HepG2 (cell line): Measurements from ENCODE around the gene SEPTIN10. TPM values are rescaled to one million over a fixed set of nuclear protein-coding genes. Genes with fewer than 3 reads are reported as not detected.
A peak's percentile ranks its signal among the peaks of the same experiment; 100 is the strongest.

Experiments
- ATAC-seq: fragments of 200-7000 bp; cut with Tn5 transposase; 3 replicates; pipeline ENCODE4 v1.9.1; 2020; ENCODE audit warnings: mild to moderate bottlenecking, moderate library complexity
- BruUV-seq: library from RNA; stranded (reverse); fragments of 400-500 nt; replicated peaks from 2 replicates; lab custom pipeline; 2021; lab: Mats Ljungman, UMichigan
- CTCF ChIA-PET: fragments of 300-600 bp; formaldehyde crosslinking; extraction: SDS; loops from one replicate; lab custom pipeline; 2021; ENCODE audit warnings: low total read pairs, inconsistent platforms, low intra/inter-chr PET ratio; lab: Yijun Ruan, JAX
- POLR2A ChIA-PET: fragments of 350-600 bp; sonication (Branson Sonifier 250); formaldehyde crosslinking; loops from one replicate; lab custom pipeline; 2020; ENCODE audit warnings: antibody characterized with exemption, inconsistent platforms; lab: Yijun Ruan, JAX
- DNase-seq: peaks from one replicate; pipeline ENCODE4 v3.0.0-alpha.2; 2015; ENCODE audit warnings: low spot score
- FAIRE-seq: peaks from 3 replicates; lab custom pipeline; 2011; peaks lifted over from hg19 to GRCh38; lab: Jason Lieb, UNC
- H2AFZ ChIP-seq: one replicate; pipeline ENCODE4 v1.6.1; 2011; ENCODE audit warnings: low read length, inconsistent platforms
- H3K27ac ChIP-seq: fragments of 300-600 bp; 3 replicates; pipeline ENCODE4 v1.8.0; 2011; ENCODE audit warnings: mixed run types, mild to moderate bottlenecking, mixed read lengths, low read length, inconsistent platforms; ENCODE audit not compliant: insufficient read depth; ENCODE audit errors: extremely low read length
- H3K27me3 ChIP-seq, 2 experiments: fragments of 200-600 bp in 1 of 2; 2 replicates in 1 of 2; 3 replicates in 1 of 2; pipeline versions ENCODE4 v1.6.0 to v1.8.0; 2011; ENCODE audit warnings: low read length in 2 of 2, mild to moderate bottlenecking in 2 of 2, moderate library complexity in 2 of 2, inconsistent platforms in 1 of 2; ENCODE audit not compliant: insufficient read depth in 2 of 2, control insufficient read depth in 1 of 2
- H3K36me3 ChIP-seq, 2 experiments: fragments of 200-600 bp in 1 of 2; replicated peaks in 1 of 2; 2 replicates in 1 of 2; 3 replicates in 1 of 2; pipeline versions ENCODE4 v1.5.1 to v1.8.0; 2011; ENCODE audit warnings: low read length in 2 of 2, inconsistent platforms in 1 of 2; ENCODE audit not compliant: insufficient read depth in 2 of 2, control insufficient read depth in 1 of 2
- H3K4me1 ChIP-seq: 2 replicates; pipeline ENCODE4 v1.5.1; 2012; ENCODE audit warnings: low read length, inconsistent platforms; ENCODE audit not compliant: insufficient read depth
- H3K4me2 ChIP-seq: 2 replicates; pipeline ENCODE4 v1.6.0; 2011; ENCODE audit warnings: low read depth, low read length, inconsistent platforms
- H3K4me3 ChIP-seq, 3 experiments: fragments of 200-600 bp in 1 of 3; sonication (generic), shearing (Covaris generic) in 1 of 3; replicated peaks in 1 of 3; 2 replicates each; pipeline ENCODE4 v1.5.1; 2011 to 2016; ENCODE audit warnings: low read length in 3 of 3, inconsistent platforms in 2 of 3, low read depth in 2 of 3, mild to moderate bottlenecking in 2 of 3, control low read depth in 1 of 3, mixed read lengths in 1 of 3; ENCODE audit not compliant: insufficient read depth in 1 of 3
- H3K79me2 ChIP-seq: one replicate; pipeline ENCODE4 v1.6.1; 2011; ENCODE audit warnings: low read length, inconsistent platforms; ENCODE audit not compliant: insufficient read depth
- H3K9ac ChIP-seq: 2 replicates; pipeline ENCODE4 v1.6.0; 2011; ENCODE audit warnings: mild to moderate bottlenecking, low read depth, low read length, inconsistent platforms; ENCODE audit not compliant: insufficient read depth
- H3K9me3 ChIP-seq: 2 replicates; pipeline ENCODE4 v1.5.1; 2012; ENCODE audit warnings: mild to moderate bottlenecking, low read length
- H4K20me1 ChIP-seq: 2 replicates; pipeline ENCODE4 v1.6.0; 2011; ENCODE audit warnings: inconsistent platforms, mild to moderate bottlenecking, low read length, moderate library complexity; ENCODE audit not compliant: insufficient read depth
- CREB1 ChIP-seq, 2 experiments: fragments of 450-650 bp in 1 of 2; IDR thresholded peaks; 2 replicates each; pipeline ENCODE4 v1.6.1; 2016 to 2017; ENCODE audit warnings: control low read depth in 1 of 2, mild to moderate bottlenecking in 1 of 2, missing compliant biosample characterization in 1 of 2, missing genetic modification characterization in 1 of 2
- ERF ChIP-seq: IDR thresholded peaks from 2 replicates; pipeline ENCODE4 v1.6.1; 2018; ENCODE audit warnings: missing biosample characterization, missing genetic modification reagents
- FOSL2 ChIP-seq: sonication (generic); formaldehyde crosslinking; IDR thresholded peaks from 2 replicates; pipeline ENCODE4 v1.4.0; 2020; ENCODE audit warnings: missing genetic modification reagents
- KLF6 ChIP-seq: IDR thresholded peaks from 2 replicates; pipeline ENCODE4 v1.8.0; 2016; ENCODE audit warnings: missing biosample characterization, missing genetic modification reagents
- MAFG ChIP-seq: sonication (generic); formaldehyde crosslinking; IDR thresholded peaks from 2 replicates; pipeline ENCODE4 v1.5.1; 2020; ENCODE audit warnings: mild to moderate bottlenecking, missing genetic modification reagents
- RARA ChIP-seq: IDR thresholded peaks from 2 replicates; pipeline ENCODE4 v1.6.1; 2016; ENCODE audit warnings: missing genetic modification reagents, missing compliant biosample characterization
- RXRA ChIP-seq: sonication (generic); formaldehyde crosslinking; IDR thresholded peaks from 2 replicates; pipeline ENCODE4 v1.5.1; 2020; ENCODE audit warnings: missing genetic modification reagents
- SATB2 ChIP-seq: sonication (generic); formaldehyde crosslinking; IDR thresholded peaks from 2 replicates; pipeline ENCODE4 v1.5.0; 2020; ENCODE audit warnings: missing genetic modification reagents
- SP1 ChIP-seq, 2 experiments: fragments of 450-650 bp in 1 of 2; sonication (generic) in 1 of 2; formaldehyde crosslinking in 1 of 2; IDR thresholded peaks; 2 replicates each; pipeline versions ENCODE4 v1.4.0 to v1.6.1; 2016 to 2020; ENCODE audit warnings: missing genetic modification reagents in 1 of 2
- TEAD3 ChIP-seq: optimal IDR thresholded peaks from 2 replicates; pipeline ENCODE3; 2016; ENCODE audit warnings: borderline replicate concordance
- ZFP62 ChIP-seq: sonication (generic); formaldehyde crosslinking; IDR thresholded peaks from 2 replicates; pipeline ENCODE4 v1.4.0; 2020; ENCODE audit warnings: missing genetic modification reagents
- ZNF629 ChIP-seq: sonication (generic); formaldehyde crosslinking; conservative IDR thresholded peaks from 2 replicates; pipeline ENCODE4 v1.5.0; 2020; ENCODE audit warnings: missing genetic modification reagents
- WGBS: methylation state at CpG from one replicate; pipeline ENCODE4 v1.1.6; 2017; ENCODE audit warnings: low lambda C conversion rate; 5-methylcytosine and 5-hydroxymethylcytosine counted together
- in situ Hi-C: cut with HindIII; loops from 2 replicates; pipeline ENCODE4 v1.10.0; 2017; ENCODE audit warnings: low pct_unique_long_range_greater_than_20kb; ENCODE audit not compliant: extremely low pct_ligation_motif_present
- intact Hi-C: fragments of 100-400 bp; cut with micrococcal nuclease; formaldehyde crosslinking; loops from one replicate; pipeline ENCODE4 v1.10.0; 2022; ENCODE audit not compliant: unreplicated experiment
- polyA plus RNA-seq, 8 experiments: library from polyadenylated mRNA; depleted of rRNA in 3 of 8; stranded (reverse) in 7 of 8; unstranded in 1 of 8; fragments of >200 nt; fragmentation: Illumina TruSeq in 4 of 8; extraction: Trizol in 4 of 8; gene quantifications; 2 replicates each; pipeline versions ENCODE4 v1.2.1 to v1.2.3, GENCODE V29; 2011 to 2016; ENCODE audit warnings: low read depth in 4 of 8, missing spikeins in 1 of 8, mixed read lengths in 1 of 8; ENCODE audit not compliant: insufficient read depth in 1 of 8
- total RNA-seq, 5 experiments: library from RNA; depleted of rRNA; stranded (reverse); fragments of >200 nt; fragmentation: Illumina TruSeq; extraction: Trizol; gene quantifications; 2 replicates each; pipeline ENCODE4 v1.2.3, GENCODE V29; 2016; ENCODE audit warnings: low read depth in 1 of 5
- TF ChIP-seq, protein P1 (sequence below): sonication (generic); IDR thresholded peaks from 2 replicates; pipeline ENCODE4 v1.6.1; 2016; ENCODE audit warnings: low read depth, borderline replicate concordance

The SEPTIN10 gene
- total and polyA plus RNA-seq, 2 of the 13 experiments (the other 11 are each of a cell fraction or from before 2014, with no cell fraction given) = 45.8 to 67.5 TPM

DNA sequence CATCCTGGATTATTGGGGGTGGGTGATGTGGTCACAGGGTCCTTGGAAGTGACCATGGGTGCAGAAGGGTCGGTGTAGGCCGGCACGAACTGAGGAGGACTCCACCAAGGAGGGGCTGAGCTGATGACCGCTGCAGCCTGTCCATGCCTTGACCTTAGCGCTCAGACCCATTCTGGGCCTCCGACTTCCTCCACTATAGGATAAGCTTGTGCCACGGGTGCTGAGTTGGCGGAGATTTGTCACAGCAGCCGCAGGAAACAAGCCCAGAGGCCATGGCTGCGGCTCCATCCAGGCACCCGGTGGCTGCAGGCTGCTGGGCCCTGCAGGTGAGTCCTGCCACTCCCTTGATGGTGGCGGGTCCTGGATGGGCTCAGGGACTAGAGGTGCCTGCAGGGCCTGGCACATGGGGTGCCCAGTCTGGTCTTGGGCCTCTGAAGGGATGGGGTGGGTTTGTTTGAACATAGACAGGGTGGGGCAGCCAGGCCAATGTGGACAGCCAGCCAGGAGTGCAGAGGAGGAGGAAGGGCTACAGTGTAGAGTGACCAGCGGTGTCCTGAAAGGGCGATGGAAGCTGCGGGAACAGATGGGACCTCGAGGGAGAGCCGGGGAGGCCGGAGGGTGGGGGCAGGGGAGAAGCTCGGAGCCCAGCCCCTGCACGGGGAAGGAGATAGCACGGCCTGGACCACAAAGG lies 84.8 kb downstream of the SEPTIN10 start:
- no peaks in the 10 kb centered on the region for H3K36me3 ChIP-seq
- ATAC-seq = no peak; the same call in 2 of the 3 replicates
- in situ Hi-C loops (no loop called here), intact Hi-C loops (no loop called here)
- H3K9ac ChIP-seq = no peak overlapping the region
- H4K20me1 ChIP-seq = no peaks in the 10 kb centered on the region
- BruUV-seq = no TSS peak
- H3K4me1 ChIP-seq = peaks cover 15% of the 10 kb centered on the region
- H3K4me2 ChIP-seq = no peak overlapping the region
- H3K4me3 ChIP-seq = no peak overlapping the region
- no peaks in the 10 kb centered on the region for H3K9me3 ChIP-seq
- POLR2A ChIA-PET = no interaction called here
- no peak for FAIRE-seq
- H3K27ac ChIP-seq = no peak overlapping the region
- DNase-seq = no peak
- no peaks in the 10 kb centered on the region for H3K79me2 ChIP-seq
- CTCF ChIA-PET = no interaction called here
- no peak for TF ChIP-seq ZNF629 (CRISPR knock-in tag)
- TF ChIP-seq, protein P1, sequence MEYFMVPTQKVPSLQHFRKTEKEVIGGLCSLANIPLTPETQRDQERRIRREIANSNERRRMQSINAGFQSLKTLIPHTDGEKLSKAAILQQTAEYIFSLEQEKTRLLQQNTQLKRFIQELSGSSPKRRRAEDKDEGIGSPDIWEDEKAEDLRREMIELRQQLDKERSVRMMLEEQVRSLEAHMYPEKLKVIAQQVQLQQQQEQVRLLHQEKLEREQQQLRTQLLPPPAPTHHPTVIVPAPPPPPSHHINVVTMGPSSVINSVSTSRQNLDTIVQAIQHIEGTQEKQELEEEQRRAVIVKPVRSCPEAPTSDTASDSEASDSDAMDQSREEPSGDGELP = no peak
- no peak for TF ChIP-seq SP1 (IDR thresholded peaks at IDR 0.05)
- no peak for TF ChIP-seq SP1 (CRISPR knock-in tag; IDR thresholded peaks at IDR 0.05)
- no peak for TF ChIP-seq ZFP62
- 66% methylated on average over 17 of the region's 21 CpGs for WGBS
- H3K27me3 ChIP-seq = peaks cover 10 to 61% of the 10 kb centered on the region in 2 experiments
- no peak overlapping the region for H2AFZ ChIP-seq

DNA sequence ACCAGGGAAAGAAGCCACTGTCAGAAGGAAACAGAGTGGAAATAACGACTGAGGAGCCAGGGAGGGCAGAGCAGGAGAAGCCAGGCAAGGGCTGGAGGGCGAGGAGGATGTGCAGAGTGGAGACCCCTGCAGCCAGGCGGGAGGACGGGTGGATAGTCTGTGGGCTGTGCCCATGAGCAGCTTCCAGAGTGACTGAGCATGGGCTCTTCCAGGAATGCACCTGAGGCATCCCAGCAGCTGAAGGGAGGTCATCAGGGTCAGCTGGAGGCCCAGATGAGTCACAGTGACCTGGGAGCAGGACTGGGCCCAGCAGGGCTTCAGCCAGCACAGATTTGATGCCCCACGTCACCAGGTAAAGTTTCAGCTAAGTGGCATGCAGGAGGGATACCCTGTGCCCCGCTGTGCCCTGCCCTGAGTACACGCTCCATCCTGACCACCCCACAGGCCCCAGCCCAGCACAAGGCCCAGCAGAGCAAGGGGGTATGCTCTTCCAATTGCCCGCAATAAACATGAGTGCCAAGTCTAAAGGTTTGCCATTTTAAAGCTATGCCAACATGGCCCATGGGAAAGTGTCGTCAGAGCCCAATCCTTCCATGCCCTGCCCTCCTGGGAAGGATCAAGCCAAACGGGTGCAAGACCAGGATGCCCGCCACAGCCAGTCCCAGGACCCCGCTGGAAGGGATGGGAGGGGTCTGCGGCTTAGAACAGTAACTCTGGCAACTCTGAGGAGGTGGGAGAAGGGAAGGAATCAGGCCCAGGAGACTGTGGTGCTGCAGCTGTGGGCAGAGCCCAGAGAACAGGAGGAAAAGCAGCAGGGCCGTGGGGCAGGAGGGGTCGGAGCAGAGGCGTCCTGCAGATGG lies 85.7 kb downstream of the SEPTIN10 start:
- FAIRE-seq = no peak
- Histone ChIP-seq H3K4me1 (peaks cover 21% of the 10 kb centered on the region), H3K4me3 (no peak overlapping the region), H2AFZ (no peak overlapping the region), H4K20me1 (no peaks in the 10 kb centered on the region), H3K9ac (no peak overlapping the region), H3K27me3 (peaks cover 8 to 53% of the 10 kb centered on the region in 2 experiments; a peak in 4 of 5 replicates), H3K4me2 (no peak overlapping the region), H3K36me3 (no peaks in the 10 kb centered on the region), H3K27ac (no peak overlapping the region), H3K79me2 (no peaks in the 10 kb centered on the region), H3K9me3 (no peaks in the 10 kb centered on the region)
- POLR2A ChIA-PET = no interaction called here
- in situ Hi-C loops (no loop called here), intact Hi-C loops (no loop called here)
- CTCF ChIA-PET = no interaction called here
- WGBS = 42% methylated on average over 15 of the region's 16 CpGs
- peak; percentile 40 for DNase-seq
- ATAC-seq = peak; percentile 33
- no TSS peak for BruUV-seq
- TF ChIP-seq SATB2 (CRISPR knock-in tag) = no peak
- peak; percentile 60 for TF ChIP-seq CREB1 (IDR thresholded peaks at IDR 0.05)
- TF ChIP-seq CREB1 (CRISPR knock-in tag; IDR thresholded peaks at IDR 0.05) = no peak
- TF ChIP-seq RXRA (CRISPR knock-in tag) = peak; percentile 53
- no peak for TF ChIP-seq KLF6 (CRISPR knock-in tag)
- TF ChIP-seq MAFG (CRISPR knock-in tag) = no peak
- TF ChIP-seq ERF (CRISPR knock-in tag) = no peak
- TF ChIP-seq TEAD3 = peak; percentile 65
- peak; percentile 90 for TF ChIP-seq FOSL2
- peak; percentile 63 for TF ChIP-seq RARA (CRISPR knock-in tag)
